Myocyte (in vitro differentiated cells): Measurements from ENCODE around the gene SDR42E2. TPM values are rescaled to one million over a fixed set of nuclear protein-coding genes. Genes with fewer than 3 reads are reported as not detected.
A peak's percentile ranks its signal among the peaks of the same experiment; 100 is the strongest.
"Not testable (repeated sequence)": the region's sequence is repeated elsewhere in the genome, so short reads cannot be mapped to it uniquely, and the experiment has no call there.

Source experiments
- DNase-seq: peaks from one replicate; pipeline ENCODE4 v3.0.0-alpha.2; 2012; ENCODE audit warnings: low read depth
- polyA plus RNA-seq: library from polyadenylated mRNA; unstranded; fragments of >200 nt; gene quantifications from one replicate; pipeline ENCODE4 v1.2.1, GENCODE V29; 2012; ENCODE audit warnings: missing spikeins
- total RNA-seq: library from RNA; depleted of rRNA; stranded (reverse); fragments of >200 nt; gene quantifications from 2 replicates; pipeline ENCODE4 v1.2.3, GENCODE V29; 2014

Gene SDR42E2
- not detected in 2 replicates for total RNA-seq
- 0.04 TPM for polyA plus RNA-seq

DNA sequence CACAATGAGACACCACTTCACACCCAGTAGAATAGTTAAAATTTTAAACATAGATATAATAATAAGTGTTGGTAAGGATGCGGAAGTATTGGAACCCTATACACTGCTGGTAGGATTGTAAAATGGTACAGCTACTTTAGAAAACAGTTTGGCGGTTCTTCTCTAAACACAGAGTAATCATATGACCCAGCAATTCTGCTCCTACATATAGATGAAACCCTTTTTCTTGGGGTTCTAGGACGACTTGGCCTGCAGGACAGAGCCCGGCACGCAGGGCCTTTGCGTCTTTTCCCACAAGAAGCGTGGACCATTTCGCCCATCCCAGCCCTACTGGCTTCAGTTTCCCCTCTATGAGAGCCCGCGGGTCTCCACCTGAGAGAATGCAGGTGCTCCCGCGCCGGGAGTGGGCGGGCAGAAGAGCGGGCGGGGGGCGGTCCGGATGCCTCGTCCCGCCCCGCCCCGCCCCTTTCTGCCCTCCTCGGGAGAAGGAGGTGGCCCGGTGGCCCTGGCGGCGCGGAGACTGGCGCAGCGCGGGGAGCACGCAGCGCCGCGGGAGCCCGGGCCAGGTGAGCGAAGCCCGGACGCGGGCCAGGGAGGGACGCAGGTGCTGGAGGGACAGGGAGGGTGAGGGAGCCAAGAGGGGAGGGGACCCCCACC, at the start of gene SDR42E2:
SDR42E2 (plus strand) TSS at position 508 of the 657 bp plus-strand sequence. CDS start 3,077 bp downstream, outside the sequence.
- DNase-seq, result no peak

DNA sequence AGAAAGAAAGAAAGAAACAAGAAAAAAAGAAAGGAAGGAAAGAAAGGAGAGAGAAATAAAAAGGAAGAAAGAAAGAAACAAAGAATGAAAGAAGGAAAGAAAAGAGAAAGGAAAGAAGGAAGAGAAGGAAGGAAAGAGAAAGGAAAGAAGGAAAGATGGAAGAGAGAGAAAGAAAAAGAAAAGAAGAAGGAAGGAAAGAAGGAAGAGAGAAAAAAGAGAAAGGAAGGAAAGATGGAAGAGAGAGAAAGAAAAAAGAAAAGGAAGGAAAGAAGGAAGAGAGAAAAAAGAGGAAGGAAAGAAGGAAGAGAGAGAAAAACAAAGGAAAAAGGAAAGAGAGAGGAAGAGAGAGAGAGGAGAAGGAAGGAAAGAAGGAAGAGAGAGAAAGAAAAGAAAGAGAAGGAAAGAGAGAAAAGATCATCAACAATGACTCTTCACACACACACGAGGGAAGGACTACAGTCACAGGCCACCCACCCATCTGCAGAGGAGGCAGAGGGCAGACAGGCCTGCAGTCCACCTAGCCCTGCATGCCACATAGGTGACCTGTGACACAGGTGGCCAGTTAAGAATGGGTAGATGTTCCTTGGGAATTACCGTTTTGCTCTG, 46.1 kb upstream of the SDR42E2 start:
- DNase-seq, result no peak

DNA sequence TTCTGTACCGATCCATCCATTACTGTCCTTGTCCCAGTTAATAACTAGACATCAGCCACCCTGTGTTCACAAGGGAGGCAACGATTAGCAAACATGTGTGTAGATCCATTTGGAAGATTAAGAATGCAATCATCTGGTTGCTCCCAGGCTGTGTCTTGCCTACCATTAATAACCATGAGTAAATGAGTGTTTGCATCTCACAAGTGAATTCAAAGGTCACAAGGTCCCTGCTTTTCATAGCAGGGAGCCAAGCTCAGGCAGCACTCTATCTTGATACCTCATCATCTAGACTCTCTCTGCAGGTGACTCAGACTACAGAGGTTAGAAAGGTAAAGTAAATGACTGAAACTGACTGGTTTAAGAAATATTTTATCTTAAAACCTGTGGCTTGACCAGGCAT, 44.7 kb upstream of the SDR42E2 start:
- DNase-seq, result no peak

DNA sequence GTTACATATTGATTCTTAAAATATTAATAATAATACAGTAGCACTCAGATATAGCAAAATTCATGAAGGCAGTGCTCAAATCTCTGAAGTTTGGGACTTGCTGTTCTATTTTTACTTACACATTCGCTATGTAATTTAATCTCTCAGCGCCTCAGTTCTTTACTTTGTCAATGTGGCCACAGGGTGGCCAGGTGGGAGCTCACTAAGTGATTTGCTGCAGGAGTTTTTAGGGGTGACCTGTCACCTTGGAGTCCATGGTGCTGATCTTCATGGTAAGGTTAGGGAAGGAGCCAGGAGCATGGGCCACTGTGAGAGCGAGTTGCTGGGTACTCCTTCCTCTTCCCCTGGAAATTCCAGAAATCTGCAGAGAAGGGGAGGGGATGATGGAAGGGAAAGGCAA, 41.9 kb upstream of the SDR42E2 start:
- no peak for DNase-seq

DNA sequence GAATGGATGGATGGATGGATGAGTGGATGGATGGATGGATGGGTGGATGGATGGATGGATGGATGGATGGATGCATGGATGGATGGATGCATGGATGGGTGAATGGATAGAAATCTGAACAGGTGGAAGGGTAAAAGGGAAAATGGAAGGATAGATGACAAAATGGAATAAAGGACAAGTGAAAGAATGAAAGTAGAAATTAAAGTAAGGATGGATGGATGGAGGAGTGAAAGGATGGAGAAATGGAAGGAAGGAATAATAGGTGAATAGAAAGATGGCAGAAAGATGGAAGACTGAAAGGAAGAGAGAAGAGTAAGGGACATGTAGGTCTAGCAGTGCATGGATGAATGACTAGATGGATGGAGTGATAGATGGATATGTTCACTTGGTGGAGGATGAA, 40.1 kb upstream of the SDR42E2 start:
- no peak for DNase-seq

DNA sequence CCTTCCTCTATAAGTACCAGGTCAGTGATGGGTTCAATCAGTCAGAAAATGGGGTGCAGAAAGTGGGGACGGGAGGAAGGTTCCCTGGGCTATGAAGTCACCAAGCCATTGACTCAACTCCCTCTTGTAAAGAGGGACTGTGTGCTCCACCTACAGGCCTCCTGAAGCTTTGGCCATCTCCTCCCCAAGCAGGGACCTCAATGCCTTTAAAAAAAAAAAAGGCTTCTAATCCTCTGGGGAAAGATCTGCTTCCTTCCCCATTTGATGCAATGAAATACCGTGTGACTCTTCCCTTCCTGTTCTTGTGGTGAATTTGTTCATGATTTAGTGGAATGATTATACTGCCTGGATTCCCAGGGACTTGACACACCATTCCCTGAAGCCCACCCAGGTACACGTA, 39.2 kb upstream of the SDR42E2 start:
- DNase-seq, result no peak

DNA sequence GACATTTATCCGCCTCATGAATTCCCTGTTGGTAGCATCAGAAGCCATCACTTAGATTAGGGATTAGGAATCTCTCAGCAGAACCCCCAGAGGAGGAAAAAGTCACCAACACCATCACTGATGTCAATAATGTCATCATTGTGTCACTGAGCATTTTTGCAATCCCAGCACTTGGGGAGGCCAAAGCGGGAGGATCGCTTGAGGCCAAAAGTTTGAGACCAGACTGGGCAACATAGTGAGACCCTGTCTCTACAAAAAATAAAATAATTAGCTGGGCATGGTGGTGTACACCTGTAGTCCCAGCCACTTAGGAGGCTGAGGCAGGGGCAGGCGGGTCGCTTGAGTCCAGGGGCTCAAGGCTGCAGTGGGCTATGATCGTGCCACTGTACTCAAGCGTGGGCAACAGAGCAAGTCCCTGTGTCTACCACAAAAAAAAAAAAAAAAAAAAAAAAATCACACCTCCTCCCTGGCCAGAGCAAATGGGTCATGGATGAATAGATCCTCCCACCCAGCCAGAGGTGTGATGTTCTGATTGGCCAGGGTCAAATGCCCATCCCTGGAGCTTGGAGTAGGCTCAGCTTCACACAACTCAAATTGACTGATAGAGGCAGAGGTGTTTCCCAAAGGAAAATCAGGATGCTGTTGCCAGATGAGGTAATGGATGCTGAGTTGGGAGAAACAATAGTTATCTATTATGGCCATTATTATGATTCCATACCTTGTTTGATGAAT, 38.4 kb upstream of the SDR42E2 start:
- DNase-seq, result no peak

DNA sequence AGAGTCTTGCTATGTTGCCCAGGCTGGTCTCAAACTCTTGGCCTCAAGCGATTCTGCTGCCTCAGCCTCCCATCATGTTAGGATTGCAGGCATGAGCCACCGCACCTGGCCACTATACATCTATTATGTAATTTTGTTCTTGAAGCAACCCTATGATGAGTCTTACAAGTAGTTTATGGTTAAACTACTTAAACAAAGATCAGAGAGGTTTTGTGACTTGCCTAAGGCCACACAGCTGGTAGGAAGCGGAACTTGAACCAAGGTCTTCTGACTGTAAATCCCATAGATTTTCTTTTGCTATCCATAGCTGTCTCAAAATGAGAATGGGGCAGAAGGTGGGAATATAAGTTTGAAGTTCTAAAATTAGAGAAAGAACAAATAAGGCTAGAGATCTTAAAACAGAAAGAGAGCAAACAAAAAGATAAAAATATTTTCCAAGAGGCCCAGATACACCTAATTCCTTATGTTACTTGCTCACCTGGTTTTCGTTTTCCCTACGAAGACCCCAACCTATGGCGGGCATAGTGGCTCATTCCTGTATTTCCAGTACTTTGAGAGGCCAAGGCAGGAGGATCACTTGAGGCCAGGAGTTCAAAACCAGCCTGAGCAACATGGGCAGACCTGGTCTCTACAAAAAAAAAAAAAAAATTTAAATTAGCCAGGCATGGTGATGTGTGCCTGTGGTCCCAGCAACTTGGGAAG, 37.6 kb upstream of the SDR42E2 start:
- DNase-seq, result no peak

DNA sequence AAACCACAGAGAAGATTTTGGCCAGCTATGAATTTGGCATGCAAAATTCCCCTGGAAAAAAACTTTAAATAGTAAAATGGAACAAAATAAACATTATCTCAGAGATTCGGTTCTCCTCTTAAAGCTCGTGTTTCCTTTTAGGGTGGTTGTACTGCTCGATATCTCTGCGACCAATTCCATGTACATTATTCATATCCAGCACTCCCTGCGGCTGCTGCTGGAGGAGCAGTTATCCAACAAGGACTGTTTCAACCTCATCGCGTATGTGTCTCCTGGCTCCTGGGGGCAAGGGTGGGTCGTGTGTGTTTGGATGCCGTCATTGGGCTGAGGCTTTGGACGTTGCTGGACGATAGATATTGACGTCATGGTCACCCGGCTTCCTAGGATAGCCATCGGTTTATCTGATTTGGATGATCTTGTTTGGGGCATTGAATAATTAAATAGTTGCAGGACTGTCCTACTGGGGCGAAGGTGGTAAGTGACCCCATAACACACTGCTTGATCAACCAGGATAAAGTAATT, 36.2 kb upstream of the SDR42E2 start:
- no peak for DNase-seq

DNA sequence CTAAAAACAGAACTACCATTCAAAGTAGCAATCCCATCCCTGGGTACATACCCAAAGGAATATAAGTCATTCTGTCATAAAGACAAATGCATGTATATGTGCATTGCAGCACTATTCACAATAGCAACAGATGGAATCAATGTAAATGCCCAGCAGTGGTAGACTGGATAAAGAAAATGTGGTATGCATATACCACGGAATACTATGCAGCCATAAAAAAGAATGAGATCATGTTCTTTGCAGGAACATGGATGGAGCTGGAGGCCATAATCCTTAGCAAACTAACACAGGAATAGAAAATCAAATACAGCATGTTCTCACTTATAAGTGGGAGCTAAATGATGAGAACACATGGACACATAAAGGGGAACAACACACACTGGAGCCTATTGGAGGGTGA, 33.8 kb upstream of the SDR42E2 start:
- DNase-seq, result not testable (repeated sequence)

DNA sequence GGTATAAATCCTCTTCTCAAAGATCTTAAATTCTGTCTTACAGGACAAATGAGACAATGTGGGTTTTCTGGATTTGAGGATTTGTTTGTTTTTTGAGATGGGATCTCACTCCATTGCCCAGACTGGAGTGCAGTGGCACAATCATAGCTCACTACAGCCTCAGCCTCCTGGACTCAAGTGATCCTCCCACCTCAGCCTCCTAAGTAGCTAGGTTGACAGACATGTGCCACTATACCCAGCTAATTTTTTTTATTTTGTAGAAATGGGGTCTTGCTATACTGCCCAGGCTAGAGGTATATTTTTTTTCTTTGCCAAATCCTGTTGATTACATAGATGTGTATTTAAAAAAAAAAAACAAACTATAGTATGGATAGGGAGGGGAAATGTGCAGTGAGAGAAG, 31.8 kb upstream of the SDR42E2 start:
- DNase-seq, result no peak

DNA sequence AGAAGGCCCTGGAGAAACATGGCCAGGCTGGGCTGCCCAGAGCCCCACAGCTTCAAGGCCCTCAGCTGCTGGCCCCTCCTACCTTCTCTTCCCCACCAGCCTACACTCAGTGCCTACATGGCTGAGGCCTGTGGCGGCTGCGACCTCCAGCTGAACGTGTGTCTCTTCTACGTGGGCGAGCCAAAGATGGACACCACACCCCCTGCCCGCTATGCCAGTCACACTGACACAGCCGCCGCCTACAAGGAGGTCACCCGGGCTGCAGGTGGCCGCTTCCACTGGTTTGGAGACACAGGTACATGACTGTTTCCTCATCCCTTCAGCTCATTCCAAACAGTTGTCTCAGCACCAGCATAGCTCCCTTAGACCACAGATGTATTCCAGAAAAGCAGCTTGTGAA, 29.5 kb upstream of the SDR42E2 start:
- no peak for DNase-seq

DNA sequence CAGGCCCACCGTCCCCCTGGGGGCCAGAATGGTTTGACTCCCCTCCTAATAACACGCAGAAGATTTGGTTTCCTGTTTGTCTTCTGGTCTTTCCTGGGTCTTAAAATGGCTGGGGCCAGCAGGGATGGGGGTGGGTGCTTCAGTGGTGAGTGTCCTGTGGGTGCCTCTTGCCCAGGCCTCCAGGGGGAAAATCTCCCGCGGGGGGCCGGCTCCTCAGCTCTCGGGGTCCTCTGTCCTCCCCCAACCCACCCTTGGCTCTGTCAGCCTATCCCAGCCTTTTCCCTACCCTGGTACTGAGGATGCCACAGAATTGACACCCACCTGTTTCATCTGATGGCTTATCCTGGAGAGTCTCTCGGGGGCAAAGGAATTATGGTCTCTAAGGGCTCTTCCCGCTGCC, 23.8 kb upstream of the SDR42E2 start:
- no peak for DNase-seq

DNA sequence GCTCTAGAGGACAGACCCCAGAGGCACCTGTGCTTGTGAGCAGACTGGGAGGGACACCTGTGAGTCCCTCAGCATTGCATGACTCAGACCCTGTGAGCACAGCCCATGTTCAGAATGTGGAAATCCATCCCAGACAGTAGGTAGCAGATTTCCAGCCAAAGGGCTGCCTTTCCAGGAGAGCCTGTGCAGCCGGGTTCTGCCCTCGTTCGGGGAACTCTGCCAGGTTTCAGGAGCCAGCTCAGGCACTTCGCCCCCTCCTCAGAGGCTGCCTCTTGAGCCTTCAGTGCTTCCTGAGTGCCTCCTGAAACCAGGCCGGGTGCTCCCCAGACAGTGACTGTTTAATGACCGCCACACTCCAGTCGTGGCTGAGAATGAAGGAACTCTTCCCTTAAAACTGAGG, 23.3 kb upstream of the SDR42E2 start:
- DNase-seq, result no peak

DNA sequence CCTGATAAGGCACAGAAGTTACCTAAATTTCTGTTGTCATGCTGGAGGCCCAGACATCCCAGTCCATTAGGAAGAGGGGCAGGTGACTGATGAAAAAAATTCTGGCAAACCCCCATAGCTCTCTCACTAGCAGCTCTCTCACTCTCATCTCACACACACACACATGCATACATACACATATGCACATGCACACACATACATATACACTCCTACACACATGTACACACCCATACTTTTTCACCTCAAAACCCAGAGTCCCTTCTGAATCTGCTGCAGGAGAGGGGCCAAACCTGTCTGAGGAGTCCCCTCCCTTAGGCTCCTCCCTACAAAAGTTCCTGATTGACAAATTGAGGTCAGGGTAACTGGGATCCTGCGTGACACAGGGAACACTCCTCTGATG, 22.6 kb upstream of the SDR42E2 start:
- no peak for DNase-seq

DNA sequence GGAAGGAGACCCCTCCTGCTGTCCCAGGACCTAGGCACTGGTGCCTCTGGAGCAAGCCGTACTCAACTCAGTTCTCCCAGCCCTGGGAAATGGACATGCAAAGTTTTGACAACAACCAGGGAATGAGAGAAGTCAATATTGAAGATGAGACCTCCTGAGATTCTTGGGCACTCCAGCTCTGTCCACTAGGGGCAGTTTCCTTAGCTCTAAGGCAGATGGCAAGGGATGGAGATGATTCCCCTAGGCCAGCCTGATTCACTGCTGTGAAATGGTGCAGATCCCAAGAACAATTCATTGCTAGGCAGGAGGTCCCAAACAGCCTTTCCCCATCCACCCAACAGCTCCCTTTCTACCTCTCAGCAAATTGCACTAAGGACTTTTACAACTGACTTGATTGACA, 20.5 kb upstream of the SDR42E2 start:
- DNase-seq, result peak; percentile 8

DNA sequence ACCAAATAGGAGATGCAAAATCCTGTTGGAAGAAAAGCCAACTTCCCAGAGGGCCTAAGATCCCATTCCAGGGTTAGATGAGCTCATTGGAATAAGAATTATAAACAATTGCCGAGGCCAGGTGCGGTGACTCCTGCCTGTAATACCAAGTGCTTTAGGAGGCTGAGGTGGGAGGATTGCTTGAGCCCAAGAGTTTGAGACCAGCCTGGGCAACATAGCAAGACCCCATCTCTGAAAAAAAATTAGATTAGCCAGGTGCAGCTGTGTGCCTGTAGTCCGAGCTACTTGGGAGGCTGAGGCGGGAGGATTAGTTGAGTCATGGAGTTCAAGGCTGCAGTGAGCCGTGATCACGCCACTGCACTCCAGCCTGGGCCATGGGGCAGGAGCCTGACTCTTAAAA, 17.8 kb upstream of the SDR42E2 start:
- no peak for DNase-seq

DNA sequence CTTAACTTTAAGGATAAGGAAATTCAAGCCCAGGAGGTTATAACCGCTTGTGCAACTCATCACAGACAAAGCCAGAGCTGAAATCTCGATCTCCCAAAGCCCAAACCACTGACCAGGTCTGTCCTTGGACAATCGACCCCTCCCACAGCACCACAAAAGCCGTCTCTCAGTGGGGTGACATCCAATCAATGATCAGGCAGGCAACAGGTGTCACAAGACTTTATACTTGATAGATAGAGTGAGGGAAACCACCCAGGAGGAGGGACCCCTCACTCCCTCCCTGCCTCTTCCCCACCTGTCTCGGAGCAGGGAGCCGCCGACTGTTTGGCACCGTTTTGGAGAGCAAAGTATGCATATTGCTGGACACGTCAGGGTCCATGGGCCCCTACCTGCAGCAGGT, 14.5 kb upstream of the SDR42E2 start:
- DNase-seq, result no peak

DNA sequence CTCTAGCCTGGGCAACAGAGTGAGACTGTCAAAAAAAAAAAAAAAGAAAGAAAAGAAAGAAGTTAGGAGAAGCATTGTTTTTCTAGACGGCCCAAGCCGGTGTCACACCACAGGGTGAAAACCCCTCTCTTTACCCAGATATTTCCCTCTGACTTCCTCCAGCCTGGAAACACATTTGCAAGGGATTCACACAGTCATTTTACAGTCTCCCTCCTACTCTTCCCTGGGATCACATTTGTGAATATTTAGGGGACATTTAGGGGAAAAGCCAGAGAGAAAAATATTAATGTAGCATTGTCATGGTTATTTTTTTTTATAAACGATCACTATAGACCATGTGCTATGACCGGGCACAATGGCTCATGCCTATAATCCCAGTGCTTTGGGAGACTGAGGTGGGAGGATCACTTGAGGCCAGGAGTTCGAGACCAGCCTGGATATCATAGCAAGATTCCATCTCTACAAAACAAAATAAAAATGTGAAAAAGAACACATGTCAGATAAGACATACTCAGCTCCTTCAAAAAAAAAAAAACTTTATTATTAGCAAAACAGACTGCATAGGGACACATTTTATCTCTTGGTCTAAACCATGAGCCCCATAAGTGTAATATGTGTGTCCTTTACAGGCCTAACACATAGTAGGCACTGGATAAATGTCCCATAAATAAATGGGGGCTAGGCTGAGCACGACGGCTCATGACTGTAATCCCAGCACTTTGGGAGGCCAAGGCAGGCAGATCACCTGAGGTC, 10.9 kb upstream of the SDR42E2 start:
- DNase-seq, result no peak

DNA sequence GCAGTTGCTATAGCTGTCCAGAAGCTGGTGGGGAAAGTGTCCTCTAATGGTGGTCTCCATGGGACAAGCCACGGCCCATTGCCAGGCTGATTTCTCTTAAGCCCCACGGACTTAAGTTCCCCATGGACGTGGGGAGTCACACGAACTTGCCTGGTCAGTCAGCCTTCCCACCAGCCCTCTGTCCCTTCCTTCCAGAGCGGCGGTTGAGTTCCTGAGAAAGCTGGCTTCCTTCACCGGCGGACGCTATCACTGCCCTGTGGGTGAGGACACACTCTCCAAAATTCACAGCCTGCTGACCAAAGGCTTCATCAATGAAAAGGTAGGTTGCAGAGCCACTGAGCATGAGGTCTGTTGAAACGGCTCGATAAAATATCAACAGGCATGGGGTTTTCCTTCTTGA, 10.0 kb upstream of the SDR42E2 start:
- DNase-seq, result no peak

DNA sequence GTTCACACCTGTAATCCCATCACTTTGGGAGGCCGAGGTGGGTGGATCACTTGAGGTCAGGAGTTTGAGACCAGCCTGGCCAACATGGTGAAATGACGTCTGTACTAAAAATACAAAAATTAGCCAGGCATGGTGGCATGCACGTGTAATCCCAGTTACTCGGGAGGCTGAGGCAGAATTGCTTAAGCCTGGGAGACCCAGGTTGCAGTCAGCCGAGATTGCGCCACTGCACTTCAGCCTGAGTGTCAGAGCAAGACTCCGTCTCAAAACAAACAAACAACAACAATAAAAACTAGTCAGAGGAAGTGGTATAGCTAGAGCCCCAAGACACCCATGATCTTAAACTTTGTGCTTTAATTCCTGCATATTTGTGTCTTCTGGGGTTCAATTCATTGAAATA, 9.2 kb upstream of the SDR42E2 start:
- DNase-seq, result not testable (repeated sequence)
